NCI-H748 (cell line): ENCODE data around the gene MARCKSL1.

Experiments used
- DNase-seq: peaks from one replicate; lab custom pipeline; 2025; ENCODE audit not compliant: unreplicated experiment; lab: John Stamatoyannopoulos, UW

The MARCKSL1 gene

GRCh38 chr1:32353431-32353830 is 17.4 kb upstream of the MARCKSL1 start:
- no peak for DNase-seq

- no peak for DNase-seq
These were observed 16.9 kb upstream of the MARCKSL1 start for GRCh38 chr1:32352831-32353383.

GRCh38 chr1:32352239-32352745 is 16.3 kb upstream of the MARCKSL1 start:
- no peak for DNase-seq

- DNase-seq = peak; percentile 93
These were observed 15.6 kb upstream of the MARCKSL1 start for GRCh38 chr1:32351399-32352238.

DNA sequence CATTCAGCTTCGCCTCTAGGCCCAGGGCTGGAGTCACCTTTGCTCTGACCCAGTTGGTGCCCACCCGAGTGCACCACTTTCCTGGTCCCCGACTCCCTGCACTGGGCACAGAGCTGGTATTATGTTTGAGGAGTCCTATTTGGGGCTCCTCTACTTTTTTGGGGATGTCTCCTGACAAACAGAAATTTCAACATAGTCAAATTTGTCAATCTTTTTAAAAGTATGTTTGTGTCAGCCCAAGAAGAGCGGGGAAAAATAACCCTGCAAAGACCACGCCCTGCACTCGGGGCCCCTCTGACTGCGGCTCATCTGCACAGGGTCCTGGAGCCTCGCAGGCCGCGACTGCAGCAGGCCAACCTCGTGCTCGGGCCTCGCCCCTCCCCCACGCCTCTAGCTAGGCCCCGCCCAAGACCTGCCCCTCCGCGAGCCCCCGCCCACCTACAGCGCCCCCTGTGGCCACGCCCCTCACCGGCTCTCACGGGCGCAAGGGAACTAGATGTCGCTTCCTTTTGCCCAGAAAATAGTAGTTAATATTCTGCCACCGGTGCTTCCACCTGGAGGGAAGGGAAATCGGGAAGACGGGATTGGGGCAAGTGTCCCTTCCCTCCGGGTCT is 14.9 kb upstream of the MARCKSL1 start:
- DNase-seq = peak; percentile 76

GRCh38 chr1:32349211-32349708 is 13.2 kb upstream of the MARCKSL1 start:
- DNase-seq = no peak

DNA sequence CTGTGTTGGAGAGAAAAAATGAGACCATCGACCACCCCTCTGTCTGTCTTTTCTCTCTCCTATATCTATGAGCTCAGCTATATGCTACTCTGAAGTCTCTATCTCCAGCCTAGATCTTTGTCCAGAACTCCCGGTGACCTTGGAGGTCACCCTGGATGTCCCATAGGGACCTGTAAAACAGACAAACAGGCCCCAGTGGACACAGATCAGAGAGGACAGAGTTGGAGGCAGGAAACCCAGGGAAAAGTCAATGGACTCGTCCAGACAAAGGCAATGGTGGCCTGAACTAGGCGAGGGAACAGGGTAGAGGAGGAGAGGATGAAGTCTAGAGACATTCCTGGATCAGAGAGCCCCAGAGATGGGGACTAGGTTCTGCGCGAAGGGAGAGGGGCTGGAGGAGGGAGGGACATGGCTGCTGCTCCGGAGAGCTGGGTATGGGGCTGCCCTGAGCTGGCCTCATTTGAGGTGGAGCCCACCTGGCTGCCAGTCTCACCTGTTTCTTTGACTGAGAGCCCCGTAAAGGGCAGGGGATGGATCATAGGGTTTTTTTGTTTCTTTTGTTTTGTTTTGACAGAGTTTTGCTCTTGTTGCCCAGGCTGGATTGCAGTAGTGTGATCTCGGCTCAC is 10.6 kb upstream of the MARCKSL1 start:
- DNase-seq = no peak

- no peak for DNase-seq
These were observed 9.3 kb upstream of the MARCKSL1 start for GRCh38 chr1:32345289-32345827.

DNA sequence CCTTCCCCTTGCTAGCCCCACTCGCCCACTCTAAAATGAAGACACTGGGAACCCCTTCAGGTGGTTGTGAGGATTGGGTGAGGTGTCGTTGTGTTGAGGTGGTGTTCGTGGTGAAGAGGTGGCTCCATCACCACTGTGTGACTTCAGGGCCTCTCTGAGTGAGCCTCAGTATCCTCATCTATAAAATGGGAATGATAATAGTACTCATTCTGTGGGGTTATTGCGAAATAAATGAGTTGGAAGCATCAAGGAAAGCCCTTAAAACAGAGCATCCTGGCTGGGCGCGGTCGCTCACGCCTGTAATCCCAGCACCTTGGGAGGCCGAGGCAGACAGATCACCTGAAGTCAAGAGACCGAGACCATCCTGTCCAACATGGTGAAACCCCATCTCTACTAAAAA is 6.7 kb upstream of the MARCKSL1 start:
- DNase-seq = no peak

- no peak for DNase-seq
These were observed 5.9 kb upstream of the MARCKSL1 start for GRCh38 chr1:32341971-32342370.

- no peak for DNase-seq
These were observed 5.2 kb upstream of the MARCKSL1 start for GRCh38 chr1:32341186-32341757.

DNA sequence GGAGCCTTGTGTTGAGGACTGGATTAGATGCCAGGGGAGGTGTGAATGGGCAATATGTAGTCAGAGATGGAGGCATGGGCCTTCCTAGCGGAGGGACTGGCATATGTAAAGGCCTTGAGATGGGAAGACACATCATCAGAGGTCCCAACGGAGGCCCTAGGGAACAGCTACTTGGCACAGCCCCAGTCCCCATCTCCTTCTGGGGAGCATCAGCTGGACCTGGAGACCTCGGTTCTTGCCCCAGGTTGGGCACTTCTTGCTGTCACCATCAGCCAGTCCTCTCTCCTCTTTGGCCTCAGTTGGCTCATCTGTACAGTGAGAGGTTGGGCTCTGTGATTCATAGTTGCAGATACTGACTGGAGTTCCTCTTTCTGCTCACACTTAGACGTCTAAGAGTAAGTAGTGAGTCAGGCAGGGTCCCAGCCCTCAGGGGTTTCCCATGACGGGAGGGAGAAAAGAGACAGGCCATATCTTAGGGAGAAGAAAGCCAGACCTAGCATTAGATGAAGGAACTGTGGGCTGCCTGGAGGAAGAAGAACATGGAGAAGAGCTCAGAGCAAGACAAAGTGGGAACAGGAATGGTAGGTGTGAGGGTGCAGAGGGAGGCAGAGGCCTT is 3.4 kb upstream of the MARCKSL1 start:
- no peak for DNase-seq

- DNase-seq = no peak
These were observed 2.7 kb upstream of the MARCKSL1 start for GRCh38 chr1:32338637-32339145.

DNA sequence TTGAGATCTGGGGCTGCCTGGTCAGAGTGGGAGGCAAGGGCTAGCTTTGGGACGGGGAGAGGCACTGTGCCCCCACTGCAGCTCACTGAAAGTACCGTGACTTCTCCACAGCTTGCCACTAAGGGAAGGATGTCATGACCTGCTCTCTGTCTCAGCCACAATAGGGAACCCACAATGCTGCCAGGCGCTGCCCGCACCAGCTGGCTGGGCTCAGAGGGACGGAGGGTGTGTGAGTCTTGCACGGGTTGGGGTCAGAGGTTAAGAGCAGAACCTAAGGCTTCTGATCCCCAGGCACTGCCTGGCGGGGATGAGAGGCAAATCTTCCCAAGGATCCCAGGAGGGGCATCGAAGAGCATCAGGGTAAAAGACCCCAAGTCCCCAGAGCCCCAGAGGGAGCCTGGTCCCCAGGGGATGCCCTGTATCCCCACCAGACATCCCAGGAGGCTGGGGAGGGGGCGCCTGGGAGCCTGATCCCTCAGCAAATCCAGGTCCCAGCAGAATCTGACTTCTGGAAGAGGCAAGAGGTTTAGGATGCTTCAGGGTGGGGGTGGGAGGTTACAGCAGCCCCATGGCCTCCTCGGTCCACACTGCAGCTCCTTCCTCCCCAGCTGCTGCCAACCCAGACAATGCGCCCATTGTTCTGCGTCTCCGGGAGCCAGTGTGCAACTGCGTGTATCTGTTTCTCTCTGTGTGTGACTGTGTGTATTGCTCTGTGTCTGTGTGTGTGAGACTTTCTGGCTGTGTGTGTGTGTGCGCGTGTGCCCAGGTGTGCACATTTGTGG is 2.0 kb upstream of the MARCKSL1 start:
- DNase-seq = peak; percentile 38

DNA sequence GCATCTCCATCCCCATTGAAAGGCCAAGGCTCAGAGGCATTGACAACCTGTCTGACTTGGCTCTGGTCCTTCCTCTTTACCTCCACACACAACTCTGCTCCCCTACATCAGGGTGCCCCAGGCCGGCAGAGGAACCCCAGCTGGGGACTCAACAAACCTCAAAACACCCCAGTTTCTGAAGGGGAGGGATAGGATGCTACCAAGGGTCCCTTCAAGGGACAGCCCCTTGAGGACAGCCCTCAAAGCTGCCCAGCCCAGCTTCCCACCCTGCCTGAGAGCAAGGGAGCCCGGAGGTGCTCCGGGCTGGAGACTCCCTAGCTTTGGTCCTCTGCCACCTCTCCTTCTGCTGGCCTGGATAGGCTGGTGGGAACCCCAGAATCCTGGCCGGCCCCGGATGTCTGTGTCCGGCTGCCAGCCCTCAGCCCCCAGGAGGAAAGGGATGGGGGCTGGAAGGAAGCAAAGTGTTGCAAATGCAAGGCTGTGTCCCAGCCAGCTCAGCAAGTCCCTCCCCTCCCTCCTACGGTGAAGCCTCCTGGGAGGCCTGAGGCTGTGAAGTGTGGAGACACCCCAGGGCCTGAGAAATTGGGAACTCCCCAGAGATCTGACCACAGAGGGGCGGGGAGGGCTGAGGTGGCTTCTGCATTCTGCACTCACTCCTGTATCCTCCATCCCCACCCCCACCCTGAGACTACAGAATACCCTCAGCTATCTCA is 1.1 kb upstream of the MARCKSL1 start:
- no peak for DNase-seq

DNA sequence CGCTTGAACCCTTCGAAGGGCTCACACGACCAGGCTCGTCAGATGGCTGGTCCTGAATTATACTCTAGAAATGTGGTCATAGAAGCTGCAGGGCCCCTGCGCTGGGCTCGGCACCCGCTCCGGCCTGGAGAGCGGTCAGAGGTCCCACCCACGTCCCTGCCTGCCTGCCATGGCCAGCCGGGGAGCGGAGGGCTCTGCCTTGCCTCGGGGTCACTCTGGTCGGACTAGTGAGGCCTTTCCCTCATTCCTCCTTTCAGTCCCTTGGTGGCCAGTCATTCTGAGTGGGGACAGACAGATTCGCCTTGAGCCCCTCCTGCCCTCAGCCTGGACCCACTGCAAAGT is 529 bp upstream of the MARCKSL1 start:
- DNase-seq = no peak

GRCh38 chr1:32335535-32335789 is 571 bp downstream of the MARCKSL1 start:
- no peak for DNase-seq

DNA sequence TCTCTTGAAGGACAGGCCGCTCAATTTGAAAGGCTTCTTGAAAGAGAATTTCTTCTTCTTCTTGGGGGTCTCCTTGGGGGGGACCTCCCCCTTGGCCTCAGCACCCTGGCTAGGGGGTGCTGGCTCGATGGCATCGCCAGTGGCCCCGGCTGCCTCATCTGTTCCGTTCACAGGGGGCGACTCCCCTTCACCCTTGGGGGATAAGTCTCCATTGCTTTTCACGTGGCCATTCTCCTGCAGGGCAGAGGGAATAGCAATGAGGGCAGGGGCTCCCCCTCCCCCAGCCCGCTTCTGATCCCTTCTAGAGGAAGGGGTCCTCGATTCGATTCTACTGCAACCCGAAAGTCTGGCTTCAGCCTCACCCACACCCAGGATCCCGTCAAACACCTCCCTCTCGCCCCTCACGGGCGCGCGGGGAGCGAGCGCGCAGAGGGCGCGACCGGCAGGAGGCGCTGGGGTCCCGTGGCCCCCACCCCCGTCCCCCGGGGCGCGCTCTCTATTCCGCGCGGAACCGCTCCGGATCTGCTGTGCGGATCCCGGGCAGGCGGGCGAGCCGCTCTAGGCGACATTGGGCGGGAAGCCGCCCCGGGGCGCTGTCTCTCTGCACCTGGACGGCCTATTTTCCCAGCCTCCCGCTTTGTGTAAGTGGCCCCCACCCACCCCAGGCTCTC is 1.0 kb downstream of the MARCKSL1 start:
- DNase-seq = peak; percentile 62
